ENCODE measurements around the gene PCDH12.
A peak's percentile ranks its signal among the peaks of the same experiment; 100 is the strongest.

PCDH12 gene

GRCh38 chr5:141966963-141967333, 8.9 kb upstream of the PCDH12 start:
- no peak for DNase-seq (ENCODE audit: low spot score)

DNA sequence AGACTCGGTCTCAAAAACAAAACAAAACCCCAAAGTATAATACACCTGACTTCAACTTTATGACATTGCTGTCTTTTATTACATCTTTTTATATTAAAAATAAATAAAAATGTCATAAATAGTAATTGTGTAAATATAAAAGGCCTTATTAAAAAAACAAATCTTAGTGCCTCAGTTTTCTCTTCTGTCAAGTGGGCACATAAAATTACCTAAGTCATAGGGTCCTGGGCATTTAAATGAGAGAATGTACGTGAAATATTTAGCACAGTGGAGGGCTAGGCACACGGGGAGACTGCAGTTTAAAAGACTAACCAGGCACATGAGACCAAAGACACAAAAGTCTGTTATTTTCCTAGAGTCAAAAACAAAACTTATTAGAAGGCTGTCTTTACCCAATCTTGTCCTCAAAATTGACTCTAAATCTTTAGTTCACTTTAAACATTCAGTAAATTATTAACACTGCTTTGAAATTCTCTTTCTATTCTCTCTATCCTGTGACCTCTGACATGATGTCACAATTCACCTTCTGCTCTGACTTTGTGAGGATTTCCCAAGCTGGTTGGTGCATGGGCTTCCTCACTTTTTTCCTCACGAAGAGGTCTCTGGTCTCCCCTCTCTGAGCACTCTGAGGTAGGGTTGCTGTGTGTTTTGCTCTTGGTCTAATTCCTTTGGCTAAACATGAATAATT, 8.4 kb upstream of the PCDH12 start:
- no peak for DNase-seq (ENCODE audit: low spot score)

DNA sequence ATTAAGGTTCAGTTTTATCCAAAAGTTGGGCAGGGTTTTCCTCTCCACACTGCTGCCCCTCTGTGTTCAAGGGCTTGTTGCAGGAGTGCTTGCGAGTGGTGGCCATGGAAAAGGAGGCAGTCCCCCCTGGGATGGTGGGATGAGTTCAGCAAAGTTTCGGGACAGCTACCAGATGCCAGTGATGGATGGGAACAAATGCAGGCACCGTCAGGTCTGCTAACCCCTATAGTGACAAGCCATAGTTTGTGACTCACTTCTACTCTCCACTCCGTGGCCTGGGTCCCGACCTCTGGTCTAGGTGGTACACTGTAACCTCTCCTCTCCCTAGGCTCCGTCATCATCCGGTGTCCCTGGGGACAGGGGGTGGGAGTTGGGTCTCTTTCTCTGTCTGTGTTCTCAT, 7.1 kb upstream of the PCDH12 start:
- DNase-seq (ENCODE audit: low spot score), result no peak

DNA sequence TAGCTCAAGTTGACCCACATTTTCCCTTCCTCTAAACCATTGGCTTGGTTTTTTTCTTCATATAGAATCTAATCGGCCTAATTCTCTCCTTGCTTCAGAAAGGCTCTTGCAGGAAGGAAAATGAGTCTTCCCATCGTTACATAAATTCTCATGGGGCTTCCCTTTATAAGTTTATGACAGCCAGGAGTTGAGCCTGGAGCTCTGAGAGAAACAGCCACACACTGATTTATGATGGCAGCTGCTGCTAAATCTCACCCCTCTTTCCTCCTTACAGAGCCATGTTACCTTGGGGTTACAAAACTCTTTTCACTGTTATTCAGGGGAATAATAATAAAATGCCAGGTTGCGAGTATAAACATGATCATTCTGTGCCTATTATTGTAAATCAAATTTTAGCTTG, 5.7 kb upstream of the PCDH12 start:
- no peak for DNase-seq (ENCODE audit: low spot score)

GRCh38 chr5:141961466-141961865, 3.5 kb upstream of the PCDH12 start:
- no peak for DNase-seq (ENCODE audit: low spot score)

DNA sequence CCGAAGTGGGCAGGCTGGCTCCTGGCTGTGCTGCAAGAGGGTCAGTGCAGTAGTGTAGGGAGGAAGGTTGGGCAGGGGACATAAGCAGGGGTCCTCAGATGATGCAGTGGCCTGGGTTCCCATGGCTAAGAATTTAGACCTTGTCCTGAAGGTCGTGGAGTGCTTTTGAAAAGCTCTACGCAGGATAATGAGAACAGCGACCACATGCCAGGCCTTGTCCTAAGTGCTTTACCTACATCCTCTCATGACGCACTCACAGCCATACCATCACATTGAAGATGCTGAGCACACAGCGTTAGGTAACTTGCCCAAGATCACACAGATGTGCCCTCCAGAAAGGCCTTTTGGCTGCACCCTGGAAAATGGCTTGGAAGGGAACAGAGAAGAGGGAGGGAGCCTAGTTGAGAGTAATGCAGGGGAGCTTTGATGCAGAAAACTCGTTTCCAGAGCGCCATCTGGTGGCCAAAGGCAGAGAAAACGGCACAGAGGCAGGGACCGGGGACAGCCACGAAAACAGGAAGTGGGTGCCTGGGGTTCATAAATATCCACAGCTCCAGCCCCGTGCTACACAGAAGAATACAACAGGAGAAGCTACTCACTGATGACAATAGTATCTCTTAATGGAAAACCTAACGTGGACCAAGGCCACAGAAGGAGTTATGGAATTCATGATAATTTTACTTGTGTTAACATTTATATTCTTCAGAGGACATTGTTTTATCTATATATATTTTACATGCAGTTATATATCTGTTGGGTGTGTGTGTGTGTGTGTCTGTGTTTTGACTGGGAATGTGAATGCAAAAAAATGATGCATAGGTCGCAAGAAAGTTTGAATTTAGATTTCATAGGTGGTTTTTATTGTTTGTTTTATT, 2.7 kb upstream of the PCDH12 start:
- peak; percentile 84 for DNase-seq (ENCODE audit: low spot score)

DNA sequence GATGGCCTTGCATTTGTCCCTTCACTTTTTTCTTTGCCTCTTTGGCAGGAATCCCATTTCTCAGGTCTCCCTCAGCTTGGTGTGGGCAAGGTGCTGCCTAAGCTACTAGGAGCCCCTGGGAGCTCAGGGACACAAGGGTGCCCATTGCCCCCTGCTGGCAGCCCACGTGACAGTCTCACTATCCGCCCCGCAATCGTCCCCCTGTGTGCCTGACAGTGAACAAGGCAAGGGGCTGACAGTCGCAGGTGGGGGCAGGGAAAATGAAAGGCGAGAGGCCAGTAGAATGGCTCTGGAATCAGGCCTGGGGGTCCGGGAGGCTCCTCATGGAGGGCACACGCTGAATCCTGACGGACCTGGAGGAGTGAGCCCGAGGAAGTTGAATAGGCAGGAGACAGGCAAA, 2.0 kb upstream of the PCDH12 start:
- DNase-seq (ENCODE audit: low spot score), result peak; percentile 64

GRCh38 chr5:141958546-141959172, 657 bp upstream of the PCDH12 start:
- DNase-seq (ENCODE audit: low spot score), result no peak

DNA sequence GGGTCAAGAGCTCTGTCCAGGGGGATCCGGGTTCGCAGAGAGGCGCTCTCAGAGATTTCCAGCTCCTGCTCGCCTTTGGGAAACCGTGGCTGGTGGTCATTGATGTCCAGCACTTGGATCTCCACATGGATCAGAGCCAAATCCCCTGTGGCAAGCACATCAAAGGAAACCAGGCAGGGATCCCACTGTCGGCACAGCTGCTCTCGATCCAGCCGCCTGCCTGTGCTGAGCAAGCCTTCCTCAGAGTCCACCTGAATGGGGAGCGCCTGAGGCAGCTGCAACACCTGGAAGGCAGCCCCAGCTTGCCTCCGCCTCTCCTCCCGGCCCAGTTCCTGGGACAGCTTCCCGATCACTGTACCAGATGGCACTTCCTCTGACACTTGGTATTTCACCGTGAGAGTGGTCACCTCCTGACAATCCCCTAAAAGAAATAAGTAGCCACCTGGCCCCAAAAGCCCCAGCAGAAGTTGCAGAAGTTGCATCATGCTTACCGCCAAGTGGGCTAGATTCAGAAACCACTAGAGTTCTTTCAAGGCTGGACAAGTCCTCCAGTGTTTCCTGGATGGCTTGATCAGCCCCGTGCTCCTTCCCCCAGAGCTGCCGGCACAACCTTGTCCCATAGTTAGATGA, 520 bp downstream of the PCDH12 start:
- no peak for DNase-seq (ENCODE audit: low spot score)

- no peak for DNase-seq (ENCODE audit: low spot score)
These were observed 3.8 kb downstream of the PCDH12 start for GRCh38 chr5:141954194-141954593.

DNA sequence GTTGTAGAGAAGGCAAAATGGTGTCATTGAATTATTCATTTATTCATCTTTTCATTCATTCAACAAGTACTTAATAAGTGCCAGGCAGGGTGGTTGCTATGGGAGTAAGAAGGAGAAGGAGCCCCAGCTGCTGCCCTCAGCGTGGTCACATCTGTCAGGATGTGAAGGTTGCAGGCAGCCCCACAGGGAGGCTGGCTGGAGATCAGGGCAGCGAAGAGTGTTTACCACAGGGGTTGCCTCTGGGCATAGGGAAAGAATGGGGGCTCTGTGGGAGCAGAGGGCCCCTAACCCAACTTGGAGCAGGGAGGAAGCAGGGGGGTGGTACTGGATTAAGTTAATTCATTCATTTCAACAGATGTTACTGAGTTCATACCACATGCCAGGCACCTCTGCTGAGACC, 6.0 kb downstream of the PCDH12 start:
- DNase-seq (ENCODE audit: low spot score), result no peak

GRCh38 chr5:141951332-141951781, 6.6 kb downstream of the PCDH12 start:
- peak; percentile 64 for DNase-seq (ENCODE audit: low spot score)

DNA sequence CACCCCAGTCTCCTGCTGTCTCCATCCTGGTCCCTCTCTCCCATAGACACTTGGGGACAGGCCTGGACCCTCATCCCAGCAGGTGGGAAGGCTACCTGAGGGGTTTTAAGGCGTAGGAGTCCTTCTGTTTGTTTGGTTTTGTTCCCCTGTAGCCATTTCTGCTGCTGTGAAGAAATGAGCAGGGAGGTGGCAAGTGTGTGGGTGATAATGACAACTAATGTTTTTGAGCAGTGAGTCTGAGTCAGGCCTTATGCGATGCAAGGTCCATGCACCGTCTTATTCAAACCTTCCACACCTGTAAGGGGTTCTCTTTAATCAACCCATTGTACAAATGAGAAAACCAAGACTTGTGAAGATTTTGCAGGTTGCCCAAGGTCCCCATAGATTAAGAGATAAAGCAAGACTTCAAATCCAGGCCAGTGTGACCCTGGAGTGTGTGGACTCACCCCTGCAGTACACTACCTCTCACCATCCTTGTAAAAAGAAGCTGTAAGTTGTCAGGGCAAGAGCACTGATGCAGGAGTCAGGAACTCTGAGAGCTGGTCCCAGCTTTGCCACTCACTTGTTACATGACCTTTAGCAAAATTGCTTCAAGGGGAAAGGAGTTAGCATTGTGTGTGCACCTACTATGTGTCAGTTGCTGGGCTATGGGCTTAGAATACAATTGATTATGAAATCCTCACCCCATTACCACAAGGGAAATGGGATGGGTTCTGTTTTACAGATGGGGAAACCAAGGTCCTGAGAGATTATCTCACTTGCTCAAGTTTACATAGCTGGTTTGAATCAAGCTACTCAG, 7.6 kb downstream of the PCDH12 start:
- DNase-seq (ENCODE audit: low spot score), result no peak

- no peak for DNase-seq (ENCODE audit: low spot score)
These were observed 8.5 kb downstream of the PCDH12 start for GRCh38 chr5:141949511-141949910.

GRCh38 chr5:141948812-141949211, 9.2 kb downstream of the PCDH12 start:
- DNase-seq (ENCODE audit: low spot score), result no peak

DNA sequence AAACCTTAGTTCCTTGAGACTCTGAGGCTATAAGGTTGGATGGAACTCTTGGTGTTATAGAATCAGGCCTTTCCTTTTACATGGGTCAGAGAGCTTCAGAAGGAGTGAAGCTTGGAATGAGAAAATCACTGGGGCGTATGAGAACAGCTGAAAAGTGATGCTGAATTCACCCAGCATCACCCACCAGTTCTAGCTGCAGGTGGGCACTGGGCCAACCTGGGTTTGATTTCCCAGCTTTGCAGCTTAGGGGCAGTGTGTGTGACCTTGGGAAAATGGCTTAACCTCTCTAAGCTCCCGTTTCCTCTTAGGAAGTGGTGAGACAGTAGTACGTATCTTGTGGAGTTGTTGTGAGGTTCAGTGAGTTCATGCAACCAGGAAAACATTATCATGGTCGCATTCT, 10.7 kb downstream of the PCDH12 start:
- no peak for DNase-seq (ENCODE audit: low spot score)

- DNase-seq (ENCODE audit: low spot score), result peak; percentile 51
These were observed 12.4 kb downstream of the PCDH12 start for GRCh38 chr5:141945511-141946051.

- DNase-seq (ENCODE audit: low spot score), result no peak
These were observed 13.9 kb downstream of the PCDH12 start for GRCh38 chr5:141944076-141944475.

- no peak for DNase-seq (ENCODE audit: low spot score)
These were observed 15.7 kb downstream of the PCDH12 start for GRCh38 chr5:141942185-141942857.

DNA sequence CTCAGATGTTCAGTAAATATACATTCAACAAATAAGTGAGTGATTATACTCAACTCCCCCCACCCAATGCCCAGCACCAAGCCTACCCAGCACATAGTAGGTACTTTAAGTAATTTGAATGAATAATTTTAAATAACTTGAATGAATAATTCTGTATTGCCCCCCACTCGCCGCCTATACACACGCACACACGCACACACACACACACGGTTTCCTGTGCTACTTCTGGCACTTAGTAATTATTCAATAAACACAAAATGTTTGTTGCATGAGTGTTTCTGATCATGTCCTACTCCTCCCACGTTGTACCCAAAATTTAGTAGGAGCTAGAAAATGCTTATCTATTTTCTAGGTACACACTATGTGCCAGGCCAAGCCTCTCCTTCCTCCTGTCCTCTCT, 16.2 kb downstream of the PCDH12 start:
- DNase-seq (ENCODE audit: low spot score), result no peak

Measured in SK-N-DZ (cell line).